WTC11 (cell line): ENCODE measurements around the gene KRT6B. TPM values are rescaled to one million over a fixed set of nuclear protein-coding genes. Genes with fewer than 3 reads are reported as not detected.
A peak's percentile ranks its signal among the peaks of the same experiment; 100 is the strongest.

ENCODE experiments used
- ATAC-seq: fragments of 200-7000 bp; cut with Tn5 transposase; 2 replicates; pipeline ENCODE4 v1.10.0; 2021; ENCODE audit warnings: mild to moderate bottlenecking, moderate library complexity
- CTCF ChIA-PET: fragments of 300-600 bp; sonication (Branson Sonifier 250); formaldehyde crosslinking; loops from one replicate; lab custom pipeline; 2021; ENCODE audit warnings: antibody characterized with exemption; lab: Charles Lee
- POLR2A ChIA-PET: fragments of 350-600 bp; sonication (Branson Sonifier 250); formaldehyde crosslinking; loops from one replicate; lab custom pipeline; 2021; ENCODE audit warnings: antibody characterized with exemption; lab: Charles Lee
- DNase-seq: peaks from one replicate; pipeline ENCODE4 v3.0.0; 2021; ENCODE audit warnings: low spot score
- H3K27ac Mint-ChIP-seq: 2 replicates; pipeline ENCODE4 v1.8.0; 2021; ENCODE audit warnings: mixed read lengths
- H3K27me3 Mint-ChIP-seq: 2 replicates; pipeline ENCODE4 v1.8.0; 2021; ENCODE audit warnings: low read depth, mild to moderate bottlenecking, moderate library complexity, mixed read lengths
- H3K36me3 Mint-ChIP-seq: 2 replicates; pipeline ENCODE4 v1.8.0; 2021; ENCODE audit warnings: mixed read lengths
- H3K4me1 Mint-ChIP-seq: 2 replicates; pipeline ENCODE4 v1.8.0; 2022; ENCODE audit warnings: mixed read lengths
- H3K4me3 Mint-ChIP-seq: 2 replicates; pipeline ENCODE4 v1.8.0; 2021; ENCODE audit warnings: mild to moderate bottlenecking, moderate library complexity, mixed read lengths
- H3K9me3 Mint-ChIP-seq: 2 replicates; pipeline ENCODE4 v1.8.0; 2021; ENCODE audit warnings: mixed read lengths
- AFF4 ChIP-seq: sonication (generic); formaldehyde crosslinking; IDR thresholded peaks from 2 replicates; pipeline ENCODE4 v1.8.1; 2023; ENCODE audit warnings: mild to moderate bottlenecking, missing genetic modification reagents, borderline replicate concordance
- ARID4B ChIP-seq: sonication (generic); formaldehyde crosslinking; IDR thresholded peaks from 2 replicates; pipeline ENCODE4 v1.8.0; 2023; ENCODE audit warnings: missing genetic modification reagents, mild to moderate bottlenecking, borderline replicate concordance
- ATF6 ChIP-seq: sonication (generic); formaldehyde crosslinking; IDR thresholded peaks from 2 replicates; pipeline ENCODE4 v1.8.1; 2023; ENCODE audit warnings: mild to moderate bottlenecking, missing genetic modification reagents
- CDX4 ChIP-seq: fragments of 250-450 bp; sonication (Bioruptor Pico); IDR thresholded peaks from 2 replicates; pipeline ENCODE4 v1.9.0; 2021; ENCODE audit warnings: moderate library complexity, mild to moderate bottlenecking, inconsistent platforms, borderline replicate concordance
- ESRRA ChIP-seq: sonication (generic); formaldehyde crosslinking; IDR thresholded peaks from 2 replicates; pipeline ENCODE4 v1.8.1; 2022; ENCODE audit warnings: mild to moderate bottlenecking, missing genetic modification reagents, borderline replicate concordance
- FOXJ3 ChIP-seq: sonication (generic); formaldehyde crosslinking; IDR thresholded peaks from 2 replicates; pipeline ENCODE4 v1.9.0; 2021; ENCODE audit warnings: missing genetic modification reagents, mild to moderate bottlenecking, borderline replicate concordance
- FOXK1 ChIP-seq: sonication (generic); formaldehyde crosslinking; IDR thresholded peaks from 2 replicates; pipeline ENCODE4 v1.8.0; 2022; ENCODE audit warnings: mild to moderate bottlenecking, moderate library complexity, missing genetic modification reagents
- IRF1 ChIP-seq: sonication (generic); formaldehyde crosslinking; IDR thresholded peaks from 2 replicates; pipeline ENCODE4 v1.8.0; 2023; ENCODE audit warnings: missing genetic modification reagents
- KAT7 ChIP-seq: sonication (generic); formaldehyde crosslinking; IDR thresholded peaks from 2 replicates; pipeline ENCODE4 v1.8.1; 2023; ENCODE audit warnings: missing genetic modification reagents, mild to moderate bottlenecking, borderline replicate concordance
- MLX ChIP-seq: sonication (generic); formaldehyde crosslinking; IDR thresholded peaks from 2 replicates; pipeline ENCODE4 v1.8.1; 2023; ENCODE audit warnings: mild to moderate bottlenecking, missing genetic modification reagents, moderate library complexity
- SMAD4 ChIP-seq: sonication (generic); formaldehyde crosslinking; IDR thresholded peaks from 2 replicates; pipeline ENCODE4 v1.8.0; 2022; ENCODE audit warnings: mild to moderate bottlenecking, missing genetic modification reagents
- SP1 ChIP-seq: sonication (generic); formaldehyde crosslinking; conservative IDR thresholded peaks from 2 replicates; pipeline ENCODE4 v1.8.1; 2022; ENCODE audit warnings: missing genetic modification reagents
- USF1 ChIP-seq: sonication (generic); formaldehyde crosslinking; IDR thresholded peaks from 2 replicates; pipeline ENCODE4 v1.8.0; 2022; ENCODE audit warnings: mild to moderate bottlenecking, missing genetic modification reagents
- USF2 ChIP-seq: sonication (generic); formaldehyde crosslinking; IDR thresholded peaks from 2 replicates; pipeline ENCODE4 v1.8.1; 2023; ENCODE audit warnings: mild to moderate bottlenecking, missing genetic modification reagents, moderate library complexity
- ZBTB21 ChIP-seq: sonication (generic); formaldehyde crosslinking; IDR thresholded peaks from 2 replicates; pipeline ENCODE4 v1.8.1; 2023; ENCODE audit warnings: mild to moderate bottlenecking, missing genetic modification reagents, borderline replicate concordance
- ZNF281 ChIP-seq: sonication (generic); formaldehyde crosslinking; IDR thresholded peaks from 2 replicates; pipeline ENCODE4 v1.8.0; 2023; ENCODE audit warnings: mild to moderate bottlenecking, missing genetic modification reagents
- ZNF423 ChIP-seq: fragments of 250-450 bp; sonication (Bioruptor Pico); IDR thresholded peaks from 2 replicates; pipeline ENCODE4 v2.1.2; 2022; ENCODE audit warnings: mild to moderate bottlenecking, moderate library complexity
- ZNF671 ChIP-seq: fragments of 250-450 bp; sonication (Bioruptor Pico); IDR thresholded peaks from 2 replicates; pipeline ENCODE4 v1.8.0; 2021; ENCODE audit warnings: mild to moderate bottlenecking
- total RNA-seq: library from RNA; stranded (reverse); gene quantifications from 3 replicates; pipeline ENCODE4 v1.2.3, GENCODE V29; 2021

KRT6B gene
- total RNA-seq, 1 experiment from 2014 or later, result not detected

GRCh38 chr12:52428121-52428520, 23.8 kb downstream of the KRT6B start:
- ATAC-seq, result no peak
- Mint-ChIP-seq H3K27me3 (peaks cover 2% of the 10 kb centered on the region; the same call in 1 of the 2 replicates), H3K9me3 (peaks cover 7% of the 10 kb centered on the region), H3K4me3 (no peak overlapping the region), H3K27ac (no peak overlapping the region), H3K4me1 (peaks cover 4% of the 10 kb centered on the region; the same call in 1 of the 2 replicates), H3K36me3 (no peaks in the 10 kb centered on the region)
- CTCF ChIA-PET, result interaction anchor here (0.6 to 2.3 kb wide), 21 partner anchors 9 to 452 kb away, joined by 3 to 26 read pairs (median 4); no protein-coding TSS in a partner anchor
- POLR2A ChIA-PET, result no interaction called here
- TF ChIP-seq ZNF423 (CRISPR knock-in tag), result no peak
- TF ChIP-seq ZBTB21 (CRISPR knock-in tag), result no peak
- TF ChIP-seq CDX4 (CRISPR knock-in tag), result no peak
- TF ChIP-seq FOXK1 (CRISPR knock-in tag), result no peak
- TF ChIP-seq SMAD4, result no peak
- TF ChIP-seq FOXJ3, result no peak
- no peak for TF ChIP-seq USF1
- no peak for TF ChIP-seq ATF6 (CRISPR knock-in tag)
- no peak for TF ChIP-seq KAT7 (CRISPR knock-in tag)
- TF ChIP-seq USF2 (CRISPR knock-in tag), result no peak
- no peak for TF ChIP-seq SP1 (CRISPR knock-in tag)
- TF ChIP-seq ESRRA, result no peak
- TF ChIP-seq ARID4B (CRISPR knock-in tag), result no peak
- TF ChIP-seq ZNF281, result no peak
- TF ChIP-seq ZNF671 (CRISPR knock-in tag), result no peak
- no peak for TF ChIP-seq IRF1
- no peak for TF ChIP-seq MLX (CRISPR knock-in tag)
- no peak for TF ChIP-seq AFF4 (CRISPR knock-in tag)
- peak; percentile 25 for DNase-seq
